ENCODE measurements around the gene ZNF708.
"Not testable (repeated sequence)": the region's sequence is repeated elsewhere in the genome, so short reads cannot be mapped to it uniquely, and the experiment has no call there.

The ZNF708 gene

GRCh38 chr19:21264891-21265290, 64.3 kb downstream of the ZNF708 start:
- no peaks in the 10 kb centered on the region for H3K79me2 ChIP-seq (ENCODE audit: insufficient read depth, low read depth)
- H3K4me1 ChIP-seq (ENCODE audit: low read depth, poor library complexity, severe bottlenecking): no peaks in the 10 kb centered on the region
- no peak overlapping the region for H2AFZ ChIP-seq (ENCODE audit: low read depth)
- no peaks in the 10 kb centered on the region for H4K20me1 ChIP-seq (ENCODE audit: insufficient read depth)
- no peak overlapping the region for H3K27ac ChIP-seq
- H3K4me3 ChIP-seq (IDR thresholded peaks at IDR 0.05; ENCODE audit: insufficient read depth, low read depth, low read length): no peak overlapping the region
- no peak overlapping the region for H3K4me2 ChIP-seq
- no peaks in the 10 kb centered on the region for H3K27me3 ChIP-seq (ENCODE audit: insufficient read depth, low read depth)
- no peak for TF ChIP-seq CTCF (conservative IDR thresholded peaks at IDR 0.05; ENCODE audit: low read depth, low read length)
- no peak overlapping the region for H3K9ac ChIP-seq
- no peaks in the 10 kb centered on the region for H3K36me3 ChIP-seq (ENCODE audit: insufficient read depth)

GRCh38 chr19:21264416-21264815, 64.8 kb downstream of the ZNF708 start:
- no peak overlapping the region for H3K4me2 ChIP-seq
- no peaks in the 10 kb centered on the region for H3K36me3 ChIP-seq (ENCODE audit: insufficient read depth)
- H3K4me1 ChIP-seq (ENCODE audit: low read depth, poor library complexity, severe bottlenecking): no peaks in the 10 kb centered on the region
- H3K27me3 ChIP-seq (ENCODE audit: insufficient read depth, low read depth): no peaks in the 10 kb centered on the region
- no peak for TF ChIP-seq CTCF (conservative IDR thresholded peaks at IDR 0.05; ENCODE audit: low read depth, low read length)
- H3K27ac ChIP-seq: no peak overlapping the region
- no peak overlapping the region for H3K9ac ChIP-seq
- no peaks in the 10 kb centered on the region for H3K79me2 ChIP-seq (ENCODE audit: insufficient read depth, low read depth)
- no peaks in the 10 kb centered on the region for H4K20me1 ChIP-seq (ENCODE audit: insufficient read depth)
- no peak overlapping the region for H2AFZ ChIP-seq (ENCODE audit: low read depth)
- no peak overlapping the region for H3K4me3 ChIP-seq (IDR thresholded peaks at IDR 0.05; ENCODE audit: insufficient read depth, low read depth, low read length)

GRCh38 chr19:21260848-21261381, 68.3 kb downstream of the ZNF708 start:
- not testable (repeated sequence) for H2AFZ ChIP-seq (ENCODE audit: low read depth); H3K4me1 ChIP-seq (ENCODE audit: low read depth, poor library complexity, severe bottlenecking); H4K20me1 ChIP-seq (ENCODE audit: insufficient read depth); H3K4me2 ChIP-seq; H3K36me3 ChIP-seq (ENCODE audit: insufficient read depth); H3K79me2 ChIP-seq (ENCODE audit: insufficient read depth, low read depth); H3K9ac ChIP-seq; H3K4me3 ChIP-seq (IDR thresholded peaks at IDR 0.05; ENCODE audit: insufficient read depth, low read depth, low read length); H3K27me3 ChIP-seq (ENCODE audit: insufficient read depth, low read depth); H3K27ac ChIP-seq

GRCh38 chr19:21260164-21260847, 68.9 kb downstream of the ZNF708 start:
- TF ChIP-seq CTCF (conservative IDR thresholded peaks at IDR 0.05; ENCODE audit: low read depth, low read length): no peak
- Histone ChIP-seq H3K4me1 (ENCODE audit: low read depth, poor library complexity, severe bottlenecking) (no peaks in the 10 kb centered on the region), H3K4me3 (IDR thresholded peaks at IDR 0.05; ENCODE audit: insufficient read depth, low read depth, low read length) (no peak overlapping the region)

GRCh38 chr19:21259421-21260124, 69.6 kb downstream of the ZNF708 start:
- not testable (repeated sequence) for H2AFZ ChIP-seq (ENCODE audit: low read depth); H3K4me3 ChIP-seq (IDR thresholded peaks at IDR 0.05; ENCODE audit: insufficient read depth, low read depth, low read length); H3K9ac ChIP-seq; H3K36me3 ChIP-seq (ENCODE audit: insufficient read depth); H3K4me1 ChIP-seq (ENCODE audit: low read depth, poor library complexity, severe bottlenecking); H3K27ac ChIP-seq; H3K79me2 ChIP-seq (ENCODE audit: insufficient read depth, low read depth); H4K20me1 ChIP-seq (ENCODE audit: insufficient read depth); H3K4me2 ChIP-seq; H3K27me3 ChIP-seq (ENCODE audit: insufficient read depth, low read depth)

More at GRCh38 chr19:21260164-21260847, 68.9 kb downstream of the ZNF708 start:
- Histone ChIP-seq H3K27me3 (ENCODE audit: insufficient read depth, low read depth) (no peaks in the 10 kb centered on the region), H3K36me3 (ENCODE audit: insufficient read depth) (no peaks in the 10 kb centered on the region), H3K79me2 (ENCODE audit: insufficient read depth, low read depth) (no peaks in the 10 kb centered on the region), H3K9ac (no peak overlapping the region), H3K4me2 (no peak overlapping the region), H4K20me1 (ENCODE audit: insufficient read depth) (no peaks in the 10 kb centered on the region), H2AFZ (ENCODE audit: low read depth) (no peak overlapping the region), H3K27ac (no peak overlapping the region)
